GM12878 (cell line): Measurements from ENCODE around the gene MEP1B. TPM values are rescaled to one million over a fixed set of nuclear protein-coding genes. Genes with fewer than 3 reads are reported as not detected.

Experiments
- ATAC-seq: fragments of 200-7000 bp; cut with Tn5 transposase; 3 replicates; pipeline ENCODE4 v1.9.1; 2020; ENCODE audit warnings: mild to moderate bottlenecking, moderate library complexity
- BruUV-seq: library from RNA; stranded (reverse); fragments of 400-500 nt; replicated peaks from 2 replicates; lab custom pipeline; 2021; lab: Mats Ljungman, UMichigan
- CTCF ChIA-PET: fragments of 300-600 bp; sonication (Branson Sonifier 250); formaldehyde crosslinking; extraction: SDS; loops from one replicate; lab custom pipeline; 2021; ENCODE audit warnings: inconsistent platforms; lab: Yijun Ruan, JAX
- POLR2A ChIA-PET: fragments of 350-600 bp; formaldehyde crosslinking; extraction: SDS; loops from one replicate; lab custom pipeline; 2021; ENCODE audit warnings: inconsistent platforms; lab: Charles Lee
- RAD21 ChIA-PET: fragments of 300-600 bp; sonication (Branson Sonifier 250); formaldehyde crosslinking; loops from one replicate; lab custom pipeline; 2023; ENCODE audit warnings: antibody characterized with exemption; ENCODE audit not compliant: unreplicated experiment; lab: Charles Lee
- SMC1A ChIA-PET: fragments of 300-600 bp; sonication (Branson Sonifier 250); formaldehyde crosslinking; loops from one replicate; lab custom pipeline; 2023; ENCODE audit not compliant: unreplicated experiment, uncharacterized antibody; lab: Charles Lee
- DNase-seq: peaks from one replicate; pipeline ENCODE4 v3.0.0-alpha.2; 2011; ENCODE audit warnings: low read depth, low spot score
- FAIRE-seq: peaks from 3 replicates; lab custom pipeline; 2011; peaks lifted over from hg19 to GRCh38; lab: Jason Lieb, UNC
- H2AFZ ChIP-seq: 2 replicates; pipeline ENCODE4 v1.6.0; 2011; ENCODE audit warnings: low read depth, low read length, control low read depth; ENCODE audit not compliant: control insufficient read depth
- H3K27ac ChIP-seq: 2 replicates; pipeline ENCODE4 v1.5.1; 2011; ENCODE audit warnings: control low read depth; ENCODE audit not compliant: control insufficient read depth, insufficient read depth
- H3K27me3 ChIP-seq, 2 experiments: replicated peaks in 1 of 2; 2 replicates each; pipeline versions ENCODE4 v1.6.0 to v1.6.1; 2011; ENCODE audit warnings: low read length in 1 of 2; ENCODE audit not compliant: control insufficient read depth in 2 of 2, insufficient read depth in 2 of 2
- H3K36me3 ChIP-seq, 2 experiments: 2 replicates each; pipeline ENCODE4 v1.5.1; 2011; ENCODE audit warnings: low read length in 1 of 2; ENCODE audit not compliant: control insufficient read depth in 2 of 2, insufficient read depth in 2 of 2
- H3K4me1 ChIP-seq: 2 replicates; pipeline ENCODE4 v1.6.1; 2011; ENCODE audit warnings: mild to moderate bottlenecking, low read length, moderate library complexity, mixed read lengths; ENCODE audit not compliant: control insufficient read depth, insufficient read depth
- H3K4me2 ChIP-seq: 2 replicates; pipeline ENCODE4 v1.6.0; 2011; ENCODE audit warnings: control low read depth; ENCODE audit not compliant: control insufficient read depth, insufficient read depth
- H3K4me3 ChIP-seq: fragments of 200-600 bp; sonication (generic); 2 replicates; pipeline ENCODE4 v1.5.1; 2016
- H3K79me2 ChIP-seq: 2 replicates; pipeline ENCODE4 v1.6.0; 2011; ENCODE audit warnings: low read length; ENCODE audit not compliant: control insufficient read depth, insufficient read depth
- H3K9ac ChIP-seq: 2 replicates; pipeline ENCODE4 v1.8.0; 2011; ENCODE audit warnings: low read length, control low read depth, mixed read lengths; ENCODE audit not compliant: control insufficient read depth, insufficient read depth
- H3K9me3 ChIP-seq: replicated peaks from 3 replicates; pipeline ENCODE4 v1.5.1; 2011; ENCODE audit warnings: mild to moderate bottlenecking, low read length; ENCODE audit not compliant: control insufficient read depth, insufficient read depth
- H4K20me1 ChIP-seq: 2 replicates; pipeline ENCODE4 v1.6.0; 2011; ENCODE audit not compliant: control insufficient read depth, insufficient read depth
- IRF4 ChIP-seq: IDR thresholded peaks from 2 replicates; pipeline ENCODE4 v1.6.1; 2011; ENCODE audit warnings: low read depth, low read length
- SIX5 ChIP-seq: IDR thresholded peaks from 2 replicates; pipeline ENCODE4 v1.6.1; 2011; ENCODE audit warnings: mild to moderate bottlenecking, low read depth, low read length, moderate library complexity; ENCODE audit not compliant: severe bottlenecking
- TCF3 ChIP-seq: IDR thresholded peaks from 2 replicates; pipeline ENCODE4 v1.6.1; 2012; ENCODE audit warnings: low read depth, mild to moderate bottlenecking, low read length, borderline replicate concordance; ENCODE audit not compliant: insufficient read depth
- YBX1 ChIP-seq: fragments of 450-650 bp; IDR thresholded peaks from 2 replicates; pipeline ENCODE4 v1.6.1; 2016; ENCODE audit warnings: antibody characterized with exemption
- ZNF217 ChIP-seq: fragments of 450-650 bp; IDR thresholded peaks from 2 replicates; pipeline ENCODE4 v1.6.1; 2017; ENCODE audit warnings: antibody characterized with exemption, mild to moderate bottlenecking
- WGBS: methylation state at CpG from one replicate; pipeline ENCODE4 v1.1.6; 2016; ENCODE audit warnings: low lambda C conversion rate; ENCODE audit not compliant: insufficient replicate concordance, insufficient coverage; ENCODE audit errors: missing lambda C conversion rate; 5-methylcytosine and 5-hydroxymethylcytosine counted together
- in situ Hi-C: fragments of 300-500 bp; cut with MboI; formaldehyde crosslinking; loops from 9 replicates; pipeline ENCODE4 v1.14.3; 2018; ENCODE audit warnings: mixed read lengths
- intact Hi-C: fragments of 100-400 bp; cut with micrococcal nuclease; formaldehyde crosslinking; loops from one replicate; pipeline ENCODE4 v1.14.2; 2022; ENCODE audit not compliant: unreplicated experiment
- polyA plus RNA-seq, 11 experiments: library from polyadenylated mRNA; depleted of rRNA in 4 of 11; unstranded in 6 of 11; stranded (reverse) in 5 of 11; fragments of >200 nt; fragmentation: Nextera tagmentation in 4 of 11; fragmentation: Illumina TruSeq in 1 of 11; extraction: Ambion mirVana in 4 of 11; extraction: Trizol in 1 of 11; gene quantifications; 1 replicate in 1 of 11; 2 replicates in 10 of 11; pipeline versions ENCODE4 v1.2.1 to v1.2.3, GENCODE V29; 2011 to 2016; ENCODE audit warnings: inconsistent platforms in 2 of 11, missing spikeins in 2 of 11, low read depth in 1 of 11
- total RNA-seq, 4 experiments: library from RNA; depleted of rRNA in 3 of 4; stranded (reverse); fragments of >200 nt in 3 of 4; fragmentation: Illumina TruSeq in 1 of 4; extraction: Trizol in 1 of 4; gene quantifications; 2 replicates each; pipeline versions ENCODE4 v1.2.1 to v1.2.3, GENCODE V29; 2013 to 2021
- TF ChIP-seq, protein P1 (sequence below): fragments of 450-650 bp; conservative IDR thresholded peaks from 2 replicates; pipeline ENCODE4 v1.6.1; 2017; ENCODE audit warnings: mild to moderate bottlenecking, moderate library complexity
- TF ChIP-seq, protein P2 (sequence below): IDR thresholded peaks from 2 replicates; pipeline ENCODE4 v1.6.1; 2011; ENCODE audit warnings: mild to moderate bottlenecking, low read depth, low read length, moderate library complexity; ENCODE audit not compliant: insufficient replicate concordance

MEP1B gene
- total and polyA plus RNA-seq, 10 of the 15 experiments (the other 5 are each of a cell fraction or from before 2014, with no cell fraction given) = 0.04 to 0.05 TPM; not detected in 8

DNA sequence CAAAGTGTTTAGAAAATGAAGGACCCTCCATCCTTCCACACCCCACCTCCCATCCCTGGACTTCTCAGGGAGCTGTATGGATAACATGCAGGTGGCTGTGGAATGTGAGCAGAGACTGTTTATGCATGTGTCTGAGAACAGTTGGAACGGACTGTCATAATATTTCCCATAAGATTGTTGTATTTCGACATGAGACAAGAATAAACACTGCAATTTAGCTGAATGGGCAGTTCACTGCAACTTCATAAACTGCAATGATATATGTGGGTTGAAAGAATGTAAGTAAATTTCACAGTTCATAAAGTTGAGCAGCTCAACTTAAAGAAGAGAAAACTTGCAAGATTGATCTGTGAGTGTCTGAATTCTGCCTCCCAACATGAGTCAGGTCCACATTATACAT, 74.6 kb downstream of the MEP1B start:
- DNase-seq = no peak
- no peak for FAIRE-seq
- no peaks in the 10 kb centered on the region for H4K20me1 ChIP-seq
- H3K36me3 ChIP-seq = no peaks in the 10 kb centered on the region
- H3K79me2 ChIP-seq = no peaks in the 10 kb centered on the region
- no peak overlapping the region for H3K27ac ChIP-seq
- H3K9ac ChIP-seq = no peak overlapping the region
- H3K4me3 ChIP-seq = no peak overlapping the region
- POLR2A ChIA-PET = no interaction called here
- H3K4me2 ChIP-seq = no peak overlapping the region
- no peaks in the 10 kb centered on the region for H3K27me3 ChIP-seq
- SMC1A ChIA-PET = no interaction called here
- no peak for ATAC-seq
- H2AFZ ChIP-seq = no peak overlapping the region
- no peaks in the 10 kb centered on the region for H3K4me1 ChIP-seq
- CTCF ChIA-PET = interaction anchor here (1.5 kb wide), 1 partner anchor 25 kb away, joined by 4 read pairs; no protein-coding TSS in a partner anchor
- no peaks in the 10 kb centered on the region for H3K9me3 ChIP-seq
- TF ChIP-seq ZNF217 (no peak), TCF3 (no peak), YBX1 (no peak), IRF4 (no peak), SIX5 (no peak)
- TF ChIP-seq, protein P1, sequence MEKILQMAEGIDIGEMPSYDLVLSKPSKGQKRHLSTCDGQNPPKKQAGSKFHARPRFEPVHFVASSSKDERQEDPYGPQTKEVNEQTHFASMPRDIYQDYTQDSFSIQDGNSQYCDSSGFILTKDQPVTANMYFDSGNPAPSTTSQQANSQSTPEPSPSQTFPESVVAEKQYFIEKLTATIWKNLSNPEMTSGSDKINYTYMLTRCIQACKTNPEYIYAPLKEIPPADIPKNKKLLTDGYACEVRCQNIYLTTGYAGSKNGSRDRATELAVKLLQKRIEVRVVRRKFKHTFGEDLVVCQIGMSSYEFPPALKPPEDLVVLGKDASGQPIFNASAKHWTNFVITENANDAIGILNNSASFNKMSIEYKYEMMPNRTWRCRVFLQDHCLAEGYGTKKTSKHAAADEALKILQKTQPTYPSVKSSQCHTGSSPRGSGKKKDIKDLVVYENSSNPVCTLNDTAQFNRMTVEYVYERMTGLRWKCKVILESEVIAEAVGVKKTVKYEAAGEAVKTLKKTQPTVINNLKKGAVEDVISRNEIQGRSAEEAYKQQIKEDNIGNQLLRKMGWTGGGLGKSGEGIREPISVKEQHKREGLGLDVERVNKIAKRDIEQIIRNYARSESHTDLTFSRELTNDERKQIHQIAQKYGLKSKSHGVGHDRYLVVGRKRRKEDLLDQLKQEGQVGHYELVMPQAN = no peak
- TF ChIP-seq, protein P2, sequence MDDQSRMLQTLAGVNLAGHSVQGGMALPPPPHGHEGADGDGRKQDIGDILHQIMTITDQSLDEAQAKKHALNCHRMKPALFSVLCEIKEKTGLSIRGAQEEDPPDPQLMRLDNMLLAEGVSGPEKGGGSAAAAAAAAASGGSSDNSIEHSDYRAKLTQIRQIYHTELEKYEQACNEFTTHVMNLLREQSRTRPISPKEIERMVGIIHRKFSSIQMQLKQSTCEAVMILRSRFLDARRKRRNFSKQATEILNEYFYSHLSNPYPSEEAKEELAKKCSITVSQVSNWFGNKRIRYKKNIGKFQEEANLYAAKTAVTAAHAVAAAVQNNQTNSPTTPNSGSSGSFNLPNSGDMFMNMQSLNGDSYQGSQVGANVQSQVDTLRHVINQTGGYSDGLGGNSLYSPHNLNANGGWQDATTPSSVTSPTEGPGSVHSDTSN = no peak
- in situ Hi-C loops (no loop called here), intact Hi-C loops (no loop called here)
- no TSS peak for BruUV-seq
- RAD21 ChIA-PET = no interaction called here
- WGBS = 3% methylated on average over 2 of the region's 2 CpGs
